GM23248 (cell line): ENCODE data around the gene BPHL. TPM values are rescaled to one million over a fixed set of nuclear protein-coding genes. Genes with fewer than 3 reads are reported as not detected.

Experiments used
- DNase-seq: peaks from one replicate; pipeline ENCODE4 v3.0.0-alpha.2; 2015
- H2AFZ ChIP-seq: fragments of 200-600 bp; sonication (generic); 2 replicates; pipeline ENCODE4 v1.6.1; 2016; ENCODE audit warnings: antibody characterized with exemption
- H3F3A ChIP-seq: fragments of 200-600 bp; sonication (generic); 2 replicates; pipeline ENCODE4 v1.6.1; 2016; ENCODE audit warnings: mild to moderate bottlenecking, antibody characterized with exemption, mixed run types; ENCODE audit not compliant: insufficient read depth
- H3K27ac ChIP-seq: fragments of 200-600 bp; sonication (generic); 2 replicates; pipeline ENCODE4 v1.5.1; 2016; ENCODE audit warnings: mild to moderate bottlenecking
- H3K27me3 ChIP-seq: fragments of 200-600 bp; sonication (generic); replicated peaks from 2 replicates; pipeline ENCODE4 v1.6.1; 2016; ENCODE audit warnings: mild to moderate bottlenecking; ENCODE audit not compliant: insufficient read depth
- H3K36me3 ChIP-seq: fragments of 200-600 bp; sonication (generic); 2 replicates; pipeline ENCODE4 v1.6.1; 2016; ENCODE audit warnings: low read depth, mild to moderate bottlenecking
- H3K4me1 ChIP-seq: fragments of 200-600 bp; sonication (generic); 2 replicates; pipeline ENCODE4 v1.6.1; 2016; ENCODE audit warnings: mild to moderate bottlenecking; ENCODE audit not compliant: insufficient read depth
- H3K4me2 ChIP-seq: fragments of 200-600 bp; sonication (generic); one replicate; pipeline ENCODE4 v1.6.1; 2016; ENCODE audit warnings: mild to moderate bottlenecking; ENCODE audit not compliant: unreplicated experiment
- H3K4me3 ChIP-seq: fragments of 200-600 bp; sonication (generic); 2 replicates; pipeline ENCODE4 v1.5.1; 2016; ENCODE audit warnings: mild to moderate bottlenecking
- H3K79me2 ChIP-seq: fragments of 200-600 bp; sonication (generic); 2 replicates; pipeline ENCODE4 v1.6.1; 2016; ENCODE audit warnings: mild to moderate bottlenecking; ENCODE audit not compliant: insufficient read depth
- H3K9ac ChIP-seq: fragments of 200-600 bp; sonication (generic); 2 replicates; pipeline ENCODE4 v1.6.1; 2016; ENCODE audit warnings: mild to moderate bottlenecking
- H3K9me2 ChIP-seq: fragments of 200-600 bp; sonication (generic); 2 replicates; pipeline ENCODE4 v1.6.1; 2016; ENCODE audit warnings: mixed run types, mild to moderate bottlenecking, moderate library complexity; ENCODE audit not compliant: insufficient read depth
- H3K9me3 ChIP-seq: fragments of 200-600 bp; sonication (generic); one replicate; pipeline ENCODE4 v1.6.1; 2017; ENCODE audit warnings: low read depth
- H4K20me1 ChIP-seq: fragments of 200-600 bp; sonication (generic); 2 replicates; pipeline ENCODE4 v1.6.0; 2016; ENCODE audit not compliant: insufficient read depth
- EZH2 ChIP-seq: fragments of 200-600 bp; sonication (generic); IDR thresholded peaks from 2 replicates; pipeline ENCODE4 v1.6.1; 2018; ENCODE audit warnings: antibody characterized with exemption, mild to moderate bottlenecking; ENCODE audit not compliant: insufficient read depth, poor library complexity, severe bottlenecking
- EZH2phosphoT487 ChIP-seq: fragments of 200-600 bp; sonication (generic); IDR thresholded peaks from 2 replicates; pipeline ENCODE4 v1.6.1; 2018; ENCODE audit warnings: antibody characterized with exemption, moderate library complexity, mild to moderate bottlenecking, low read depth; ENCODE audit not compliant: insufficient read depth
- WGBS, 2 experiments: methylation state at CpG; one replicate each; pipeline ENCODE4 v1.1.6; 2015 to 2017; ENCODE audit warnings: low lambda C conversion rate in 2 of 2, low coverage in 1 of 2; ENCODE audit errors: missing lambda C conversion rate in 2 of 2; 5-methylcytosine and 5-hydroxymethylcytosine counted together
- in situ Hi-C: fragments of 300-500 bp; cut with MboI; formaldehyde crosslinking; loops from 2 replicates; pipeline ENCODE4 v1.15.0; 2020
- polyA plus RNA-seq: library from polyadenylated mRNA; unstranded; fragments of >200 nt; fragmentation: Nextera tagmentation; extraction: Ambion mirVana; gene quantifications from 2 replicates; pipeline ENCODE4 v1.2.1, GENCODE V29; 2016
- total RNA-seq: library from RNA; depleted of rRNA; stranded (reverse); fragments of >200 nt; shearing (Covaris generic); gene quantifications from 2 replicates; pipeline ENCODE4 v1.2.3, GENCODE V29; 2014

Gene BPHL
- total and polyA plus RNA-seq, 2 experiments from 2014 or later = 8.5 to 20.2 TPM

DNA sequence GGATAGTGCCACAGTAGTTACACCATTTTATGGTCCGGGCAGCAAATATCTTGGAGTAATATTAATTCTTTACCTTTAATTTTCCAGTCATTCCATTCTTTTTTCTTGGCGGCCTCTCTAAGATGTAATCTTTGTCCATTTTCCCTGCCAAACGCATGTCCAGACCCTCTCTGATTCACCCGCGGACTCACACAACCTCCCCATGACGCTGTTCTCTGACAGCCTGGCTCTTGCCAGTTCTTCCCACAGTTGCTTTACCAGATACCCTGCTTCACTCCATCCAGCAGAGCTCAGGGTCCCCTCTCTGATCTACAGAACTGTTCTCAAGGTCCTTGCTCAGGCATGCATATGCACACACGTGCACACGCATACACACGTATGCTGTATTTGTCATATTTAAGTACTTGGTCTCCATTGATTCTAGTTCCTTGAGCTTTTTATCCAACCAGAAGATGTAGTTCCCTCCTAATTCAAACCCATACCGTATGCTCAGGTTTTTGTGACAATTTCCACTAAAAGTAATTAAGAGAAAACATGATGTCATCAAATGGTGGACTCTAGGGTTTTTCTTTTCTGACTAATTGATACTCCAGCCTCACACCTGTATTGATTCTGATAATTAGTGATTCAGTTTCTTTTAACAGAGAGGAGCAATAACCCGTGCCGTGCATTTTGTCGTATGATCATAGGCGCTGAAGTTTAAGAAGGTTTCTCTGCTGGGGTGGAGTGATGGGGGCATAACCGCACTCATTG is 10.0 kb downstream of the BPHL start:
- H3K79me2 ChIP-seq = no peaks in the 10 kb centered on the region
- TF ChIP-seq EZH2phosphoT487 = no peak
- TF ChIP-seq EZH2 = no peak
- 88 to 92% methylated on average over 15 of the region's 15 CpGs for WGBS, 2 experiments
- no peaks in the 10 kb centered on the region for H3K9me2 ChIP-seq
- no peaks in the 10 kb centered on the region for H3F3A ChIP-seq
- H3K4me2 ChIP-seq = no peak overlapping the region
- no peaks in the 10 kb centered on the region for H3K9me3 ChIP-seq
- H3K4me3 ChIP-seq = no peak overlapping the region
- H2AFZ ChIP-seq = no peak overlapping the region
- no peaks in the 10 kb centered on the region for H4K20me1 ChIP-seq
- no peak overlapping the region for H3K9ac ChIP-seq
- no peaks in the 10 kb centered on the region for H3K36me3 ChIP-seq
- no peaks in the 10 kb centered on the region for H3K27me3 ChIP-seq
- in situ Hi-C loops = no loop called here
- no peak overlapping the region for H3K27ac ChIP-seq
- no peak for DNase-seq
- no peaks in the 10 kb centered on the region for H3K4me1 ChIP-seq

- no peak for TF ChIP-seq EZH2
- TF ChIP-seq EZH2phosphoT487 = no peak
These were observed 13.2 kb downstream of the BPHL start for GRCh38 chr6:3131695-3132094.

DNA sequence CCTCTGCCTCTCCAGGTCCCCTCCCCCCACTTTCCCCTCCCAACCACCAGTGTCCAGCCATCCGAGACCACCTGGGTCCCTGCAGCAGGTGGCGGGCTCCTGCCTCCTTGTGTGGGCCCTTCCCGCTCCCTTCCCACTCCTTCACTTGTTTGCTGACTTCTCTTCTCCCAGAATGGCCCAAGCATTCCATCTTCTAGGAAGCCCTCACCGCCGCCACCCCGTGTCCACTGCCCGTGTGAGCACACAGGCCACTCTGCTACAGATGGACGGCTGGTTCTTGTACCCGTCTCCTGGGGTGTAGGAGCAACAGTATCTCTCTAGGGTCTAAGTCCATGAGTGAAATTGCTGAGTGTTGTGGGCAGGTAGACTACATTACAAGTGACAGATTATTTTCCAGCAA is 15.0 kb downstream of the BPHL start:
- H4K20me1 ChIP-seq = no peaks in the 10 kb centered on the region
- no peak overlapping the region for H3K4me3 ChIP-seq
- H3K9ac ChIP-seq = no peak overlapping the region
- H3K27me3 ChIP-seq = no peaks in the 10 kb centered on the region
- no peak for TF ChIP-seq EZH2phosphoT487
- TF ChIP-seq EZH2 = no peak
- no peaks in the 10 kb centered on the region for H3K9me2 ChIP-seq
- H3F3A ChIP-seq = peaks cover 12% of the 10 kb centered on the region
- H3K27ac ChIP-seq = no peak overlapping the region
- H3K36me3 ChIP-seq = 0 out of 2 replicates have a peak, but pooled peaks cover 4% of the 10 kb centered on the region
- H3K79me2 ChIP-seq = no peaks in the 10 kb centered on the region
- peaks cover 6% of the 10 kb centered on the region for H3K4me1 ChIP-seq
- 98 to 99% methylated on average over 9 of the region's 9 CpGs for WGBS, 2 experiments
- no peak overlapping the region for H2AFZ ChIP-seq
- DNase-seq = no peak
- no peaks in the 10 kb centered on the region for H3K9me3 ChIP-seq
- in situ Hi-C loops = no loop called here
- no peak overlapping the region for H3K4me2 ChIP-seq

More at GRCh38 chr6:3131695-3132094, 13.2 kb downstream of the BPHL start:
- no peaks in the 10 kb centered on the region for H3K36me3 ChIP-seq
- no peak overlapping the region for H3K4me2 ChIP-seq
- H4K20me1 ChIP-seq = no peaks in the 10 kb centered on the region
- H2AFZ ChIP-seq = no peak overlapping the region
- H3K9ac ChIP-seq = no peak overlapping the region
- H3K27me3 ChIP-seq = no peaks in the 10 kb centered on the region
- in situ Hi-C loops = no loop called here
- no peaks in the 10 kb centered on the region for H3K79me2 ChIP-seq
- 92 to 93% methylated on average over 15 of the region's 15 CpGs for WGBS, 2 experiments
- H3K27ac ChIP-seq = no peak overlapping the region
- H3K9me2 ChIP-seq = no peaks in the 10 kb centered on the region
- no peaks in the 10 kb centered on the region for H3F3A ChIP-seq
- H3K4me1 ChIP-seq = no peaks in the 10 kb centered on the region
- DNase-seq = no peak
- H3K9me3 ChIP-seq = no peaks in the 10 kb centered on the region
- H3K4me3 ChIP-seq = no peak overlapping the region

GRCh38 chr6:3135668-3136291 is 17.3 kb downstream of the BPHL start:
- H3F3A ChIP-seq = peaks cover 19% of the 10 kb centered on the region
- H3K9me2 ChIP-seq = no peaks in the 10 kb centered on the region
- H3K27ac ChIP-seq = no peak overlapping the region
- 0 out of 2 replicates have a peak, but pooled peaks cover 4% of the 10 kb centered on the region for H3K36me3 ChIP-seq
- no peaks in the 10 kb centered on the region for H3K27me3 ChIP-seq
- H3K4me3 ChIP-seq = no peak overlapping the region
- H3K9me3 ChIP-seq = no peaks in the 10 kb centered on the region
- H4K20me1 ChIP-seq = no peaks in the 10 kb centered on the region
- H3K9ac ChIP-seq = no peak overlapping the region
- no peak overlapping the region for H2AFZ ChIP-seq
- H3K4me1 ChIP-seq = peaks cover 19% of the 10 kb centered on the region
- H3K79me2 ChIP-seq = no peaks in the 10 kb centered on the region
- no peak overlapping the region for H3K4me2 ChIP-seq
- in situ Hi-C loops = no loop called here
- DNase-seq = no peak
- TF ChIP-seq EZH2 (no peak), EZH2phosphoT487 (no peak)
- WGBS, 2 experiments = 91% methylated on average over 13 of the region's 13 CpGs
